HepG2 (cell line): ENCODE data around the gene SLX9. TPM values are rescaled to one million over a fixed set of nuclear protein-coding genes. Genes with fewer than 3 reads are reported as not detected.
A peak's percentile ranks its signal among the peaks of the same experiment; 100 is the strongest.

Experiments used
- ATAC-seq: fragments of 200-7000 bp; cut with Tn5 transposase; 3 replicates; pipeline ENCODE4 v1.9.1; 2020; ENCODE audit warnings: mild to moderate bottlenecking, moderate library complexity
- BruUV-seq: library from RNA; stranded (reverse); fragments of 400-500 nt; replicated peaks from 2 replicates; lab custom pipeline; 2021; lab: Mats Ljungman, UMichigan
- CTCF ChIA-PET: fragments of 300-600 bp; formaldehyde crosslinking; extraction: SDS; loops from one replicate; lab custom pipeline; 2021; ENCODE audit warnings: low total read pairs, inconsistent platforms, low intra/inter-chr PET ratio; lab: Yijun Ruan, JAX
- POLR2A ChIA-PET: fragments of 350-600 bp; sonication (Branson Sonifier 250); formaldehyde crosslinking; loops from one replicate; lab custom pipeline; 2020; ENCODE audit warnings: antibody characterized with exemption, inconsistent platforms; lab: Yijun Ruan, JAX
- DNase-seq: peaks from one replicate; pipeline ENCODE4 v3.0.0-alpha.2; 2015; ENCODE audit warnings: low spot score
- FAIRE-seq: peaks from 3 replicates; lab custom pipeline; 2011; peaks lifted over from hg19 to GRCh38; lab: Jason Lieb, UNC
- H2AFZ ChIP-seq: one replicate; pipeline ENCODE4 v1.6.1; 2011; ENCODE audit warnings: low read length, inconsistent platforms
- H3K27ac ChIP-seq: fragments of 300-600 bp; 3 replicates; pipeline ENCODE4 v1.8.0; 2011; ENCODE audit warnings: mixed run types, mild to moderate bottlenecking, mixed read lengths, low read length, inconsistent platforms; ENCODE audit not compliant: insufficient read depth; ENCODE audit errors: extremely low read length
- H3K27me3 ChIP-seq, 2 experiments: fragments of 200-600 bp in 1 of 2; 2 replicates in 1 of 2; 3 replicates in 1 of 2; pipeline versions ENCODE4 v1.6.0 to v1.8.0; 2011; ENCODE audit warnings: low read length in 2 of 2, mild to moderate bottlenecking in 2 of 2, moderate library complexity in 2 of 2, inconsistent platforms in 1 of 2; ENCODE audit not compliant: insufficient read depth in 2 of 2, control insufficient read depth in 1 of 2
- H3K36me3 ChIP-seq, 2 experiments: fragments of 200-600 bp in 1 of 2; replicated peaks in 1 of 2; 2 replicates in 1 of 2; 3 replicates in 1 of 2; pipeline versions ENCODE4 v1.5.1 to v1.8.0; 2011; ENCODE audit warnings: low read length in 2 of 2, inconsistent platforms in 1 of 2; ENCODE audit not compliant: insufficient read depth in 2 of 2, control insufficient read depth in 1 of 2
- H3K4me1 ChIP-seq: 2 replicates; pipeline ENCODE4 v1.5.1; 2012; ENCODE audit warnings: low read length, inconsistent platforms; ENCODE audit not compliant: insufficient read depth
- H3K4me2 ChIP-seq: 2 replicates; pipeline ENCODE4 v1.6.0; 2011; ENCODE audit warnings: low read depth, low read length, inconsistent platforms
- H3K4me3 ChIP-seq, 3 experiments: fragments of 200-600 bp in 1 of 3; sonication (generic), shearing (Covaris generic) in 1 of 3; replicated peaks in 1 of 3; 2 replicates each; pipeline ENCODE4 v1.5.1; 2011 to 2016; ENCODE audit warnings: low read length in 3 of 3, inconsistent platforms in 2 of 3, low read depth in 2 of 3, mild to moderate bottlenecking in 2 of 3, control low read depth in 1 of 3, mixed read lengths in 1 of 3; ENCODE audit not compliant: insufficient read depth in 1 of 3
- H3K79me2 ChIP-seq: one replicate; pipeline ENCODE4 v1.6.1; 2011; ENCODE audit warnings: low read length, inconsistent platforms; ENCODE audit not compliant: insufficient read depth
- H3K9ac ChIP-seq: 2 replicates; pipeline ENCODE4 v1.6.0; 2011; ENCODE audit warnings: mild to moderate bottlenecking, low read depth, low read length, inconsistent platforms; ENCODE audit not compliant: insufficient read depth
- H3K9me3 ChIP-seq: 2 replicates; pipeline ENCODE4 v1.5.1; 2012; ENCODE audit warnings: mild to moderate bottlenecking, low read length
- H4K20me1 ChIP-seq: 2 replicates; pipeline ENCODE4 v1.6.0; 2011; ENCODE audit warnings: inconsistent platforms, mild to moderate bottlenecking, low read length, moderate library complexity; ENCODE audit not compliant: insufficient read depth
- ARID4A ChIP-seq: sonication (generic); formaldehyde crosslinking; IDR thresholded peaks from 2 replicates; pipeline ENCODE4 v1.5.0; 2020; ENCODE audit warnings: mild to moderate bottlenecking, missing genetic modification reagents, borderline replicate concordance
- KMT2B ChIP-seq: IDR thresholded peaks from 2 replicates; pipeline ENCODE4 v1.6.1; 2016; ENCODE audit warnings: missing genetic modification reagents, missing compliant biosample characterization
- MBD4 ChIP-seq: IDR thresholded peaks from 2 replicates; pipeline ENCODE4 v1.6.1; 2012; ENCODE audit warnings: low read length, inconsistent platforms, borderline replicate concordance
- ZMYM2 ChIP-seq: sonication (generic); formaldehyde crosslinking; IDR thresholded peaks from 2 replicates; pipeline ENCODE4 v1.8.0; 2022; ENCODE audit warnings: mild to moderate bottlenecking, missing genetic modification reagents
- ZNF280B ChIP-seq: sonication (generic); formaldehyde crosslinking; IDR thresholded peaks from 2 replicates; pipeline ENCODE4 v1.5.0; 2020; ENCODE audit warnings: missing genetic modification reagents, mild to moderate bottlenecking, borderline replicate concordance
- ZNF317 ChIP-seq: sonication (generic); formaldehyde crosslinking; IDR thresholded peaks from 2 replicates; pipeline ENCODE4 v1.5.0; 2020; ENCODE audit warnings: mild to moderate bottlenecking, missing genetic modification reagents
- ZNF569 ChIP-seq: sonication (generic); formaldehyde crosslinking; IDR thresholded peaks from 2 replicates; pipeline ENCODE4 v1.5.0; 2020; ENCODE audit warnings: mild to moderate bottlenecking, missing genetic modification reagents, moderate library complexity, borderline replicate concordance
- ZNF574 ChIP-seq: sonication (generic); formaldehyde crosslinking; IDR thresholded peaks from 2 replicates; pipeline ENCODE4 v1.4.0; 2020; ENCODE audit warnings: missing genetic modification reagents
- WGBS: methylation state at CpG from one replicate; pipeline ENCODE4 v1.1.6; 2017; ENCODE audit warnings: low lambda C conversion rate; 5-methylcytosine and 5-hydroxymethylcytosine counted together
- in situ Hi-C: cut with HindIII; loops from 2 replicates; pipeline ENCODE4 v1.10.0; 2017; ENCODE audit warnings: low pct_unique_long_range_greater_than_20kb; ENCODE audit not compliant: extremely low pct_ligation_motif_present
- intact Hi-C: fragments of 100-400 bp; cut with micrococcal nuclease; formaldehyde crosslinking; loops from one replicate; pipeline ENCODE4 v1.10.0; 2022; ENCODE audit not compliant: unreplicated experiment
- polyA plus RNA-seq, 8 experiments: library from polyadenylated mRNA; depleted of rRNA in 3 of 8; stranded (reverse) in 7 of 8; unstranded in 1 of 8; fragments of >200 nt; fragmentation: Illumina TruSeq in 4 of 8; extraction: Trizol in 4 of 8; gene quantifications; 2 replicates each; pipeline versions ENCODE4 v1.2.1 to v1.2.3, GENCODE V29; 2011 to 2016; ENCODE audit warnings: low read depth in 4 of 8, missing spikeins in 1 of 8, mixed read lengths in 1 of 8; ENCODE audit not compliant: insufficient read depth in 1 of 8
- total RNA-seq, 5 experiments: library from RNA; depleted of rRNA; stranded (reverse); fragments of >200 nt; fragmentation: Illumina TruSeq; extraction: Trizol; gene quantifications; 2 replicates each; pipeline ENCODE4 v1.2.3, GENCODE V29; 2016; ENCODE audit warnings: low read depth in 1 of 5
- TF ChIP-seq, protein P1 (sequence below): sonication (generic); formaldehyde crosslinking; IDR thresholded peaks from 2 replicates; pipeline ENCODE4 v1.5.0; 2020; ENCODE audit warnings: mild to moderate bottlenecking, missing genetic modification reagents

SLX9 gene
- total and polyA plus RNA-seq, 2 of the 13 experiments (the other 11 are each of a cell fraction or from before 2014, with no cell fraction given), result 21.0 to 47.1 TPM

DNA sequence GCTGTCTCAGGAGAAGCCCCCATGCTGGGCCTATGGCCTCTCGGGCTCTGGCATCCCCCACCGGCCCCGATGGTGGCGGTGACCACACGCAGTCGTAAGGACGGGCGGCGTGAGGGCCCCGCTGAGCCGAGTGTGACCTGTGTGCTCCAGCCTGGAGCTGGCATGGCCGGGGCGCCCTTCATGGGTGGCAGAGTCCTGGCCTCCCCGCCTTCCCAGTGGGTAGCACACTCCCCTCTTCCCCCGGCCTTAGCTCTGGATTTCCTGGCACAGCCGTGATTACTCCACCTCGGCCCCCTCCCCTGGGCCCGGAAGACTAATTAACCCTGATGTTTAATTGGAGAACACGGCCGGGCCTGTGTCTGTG lies 44.6 kb downstream of the SLX9 start (continued):
- TF ChIP-seq ARID4A (CRISPR knock-in tag) (no peak), ZNF280B (CRISPR knock-in tag) (no peak), ZNF317 (CRISPR knock-in tag) (0 out of 2 replicates have a peak, but pooled peaks have one; percentile 34), MBD4 (no peak)

- H3K9ac ChIP-seq, result peak overlapping the region; percentile 67
- no TSS peak for BruUV-seq
- CTCF ChIA-PET, result no interaction called here
- POLR2A ChIA-PET, result interaction anchor here (0.6 to 6.2 kb wide), 21 partner anchors 12 to 183 kb away, joined by 3 to 141 read pairs (median 4); partner anchors contain the start of genes ADARB1, PTTG1IP and UBE2G2
- H3K4me2 ChIP-seq, result peak overlapping the region; percentile 92
- peaks cover 5 to 26% of the 10 kb centered on the region in 2 experiments for H3K27me3 ChIP-seq
- H3K79me2 ChIP-seq, result no peaks in the 10 kb centered on the region
- H3K4me1 ChIP-seq, result peaks cover 82% of the 10 kb centered on the region
- H3K27ac ChIP-seq, result peak overlapping the region; percentile 84
- in situ Hi-C loops, result no loop called here
- ATAC-seq, result peak; percentile 79
- H2AFZ ChIP-seq, result no peak overlapping the region
- no peaks in the 10 kb centered on the region for H4K20me1 ChIP-seq
- no peaks in the 10 kb centered on the region for H3K36me3 ChIP-seq
- peak; percentile 91 for DNase-seq
- no peaks in the 10 kb centered on the region for H3K9me3 ChIP-seq
- peak; percentile 70 for FAIRE-seq
- intact Hi-C loops, result loop anchor here (2.0 kb wide), 1 partner anchor 28 kb away; no protein-coding TSS in a partner anchor
- WGBS, result 0% methylated on average over 10 of the region's 26 CpGs
- peak overlapping the region; percentile 58 to 76 (median 61); a peak in 5 of 6 replicates for H3K4me3 ChIP-seq
- TF ChIP-seq ZMYM2, result peak; percentile 69
- TF ChIP-seq ZNF569, result no peak
- TF ChIP-seq, protein P1, sequence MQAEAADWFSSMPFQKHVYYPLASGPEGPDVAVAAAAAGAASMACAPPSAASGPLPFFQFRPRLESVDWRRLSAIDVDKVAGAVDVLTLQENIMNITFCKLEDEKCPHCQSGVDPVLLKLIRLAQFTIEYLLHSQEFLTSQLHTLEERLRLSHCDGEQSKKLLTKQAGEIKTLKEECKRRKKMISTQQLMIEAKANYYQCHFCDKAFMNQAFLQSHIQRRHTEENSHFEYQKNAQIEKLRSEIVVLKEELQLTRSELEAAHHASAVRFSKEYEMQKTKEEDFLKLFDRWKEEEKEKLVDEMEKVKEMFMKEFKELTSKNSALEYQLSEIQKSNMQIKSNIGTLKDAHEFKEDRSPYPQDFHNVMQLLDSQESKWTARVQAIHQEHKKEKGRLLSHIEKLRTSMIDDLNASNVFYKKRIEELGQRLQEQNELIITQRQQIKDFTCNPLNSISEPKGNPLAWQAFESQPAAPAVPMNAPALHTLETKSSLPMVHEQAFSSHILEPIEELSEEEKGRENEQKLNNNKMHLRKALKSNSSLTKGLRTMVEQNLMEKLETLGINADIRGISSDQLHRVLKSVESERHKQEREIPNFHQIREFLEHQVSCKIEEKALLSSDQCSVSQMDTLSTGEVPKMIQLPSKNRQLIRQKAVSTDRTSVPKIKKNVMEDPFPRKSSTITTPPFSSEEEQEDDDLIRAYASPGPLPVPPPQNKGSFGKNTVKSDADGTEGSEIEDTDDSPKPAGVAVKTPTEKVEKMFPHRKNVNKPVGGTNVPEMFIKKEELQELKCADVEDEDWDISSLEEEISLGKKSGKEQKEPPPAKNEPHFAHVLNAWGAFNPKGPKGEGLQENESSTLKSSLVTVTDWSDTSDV (CRISPR knock-in tag), result no peak
- peak; percentile 62; the same call in 1 of the 2 replicates for TF ChIP-seq ZNF574 (CRISPR knock-in tag)
- 0 out of 2 replicates have a peak, but pooled peaks have one; percentile 47 for TF ChIP-seq KMT2B
Measured at GRCh38 chr21:44984792-44985440, 45.1 kb downstream of the SLX9 start.
